Hepatocyte (in vitro differentiated cells): Measurements from ENCODE around the gene HOTAIR.
A peak's percentile ranks its signal among the peaks of the same experiment; 100 is the strongest.

Experiments
- EZH2 ChIP-seq: fragments of 200-600 bp; sonication (generic); IDR thresholded peaks from 2 replicates; pipeline ENCODE4 v1.6.1; 2016; ENCODE audit warnings: antibody characterized with exemption, mild to moderate bottlenecking, borderline replicate concordance
- EZH2phosphoT487 ChIP-seq: fragments of 200-600 bp; sonication (generic); IDR thresholded peaks from one replicate; pipeline ENCODE4 v1.6.1; 2018; ENCODE audit warnings: antibody characterized with exemption, mild to moderate bottlenecking, low read depth, moderate library complexity; ENCODE audit not compliant: unreplicated experiment, severe bottlenecking
- TF ChIP-seq, protein P1 (sequence below): fragments of 200-600 bp; sonication (generic); IDR thresholded peaks from 2 replicates; pipeline ENCODE4 v1.5.1; 2016; ENCODE audit warnings: antibody characterized with exemption, mild to moderate bottlenecking; ENCODE audit not compliant: poor library complexity

DNA sequence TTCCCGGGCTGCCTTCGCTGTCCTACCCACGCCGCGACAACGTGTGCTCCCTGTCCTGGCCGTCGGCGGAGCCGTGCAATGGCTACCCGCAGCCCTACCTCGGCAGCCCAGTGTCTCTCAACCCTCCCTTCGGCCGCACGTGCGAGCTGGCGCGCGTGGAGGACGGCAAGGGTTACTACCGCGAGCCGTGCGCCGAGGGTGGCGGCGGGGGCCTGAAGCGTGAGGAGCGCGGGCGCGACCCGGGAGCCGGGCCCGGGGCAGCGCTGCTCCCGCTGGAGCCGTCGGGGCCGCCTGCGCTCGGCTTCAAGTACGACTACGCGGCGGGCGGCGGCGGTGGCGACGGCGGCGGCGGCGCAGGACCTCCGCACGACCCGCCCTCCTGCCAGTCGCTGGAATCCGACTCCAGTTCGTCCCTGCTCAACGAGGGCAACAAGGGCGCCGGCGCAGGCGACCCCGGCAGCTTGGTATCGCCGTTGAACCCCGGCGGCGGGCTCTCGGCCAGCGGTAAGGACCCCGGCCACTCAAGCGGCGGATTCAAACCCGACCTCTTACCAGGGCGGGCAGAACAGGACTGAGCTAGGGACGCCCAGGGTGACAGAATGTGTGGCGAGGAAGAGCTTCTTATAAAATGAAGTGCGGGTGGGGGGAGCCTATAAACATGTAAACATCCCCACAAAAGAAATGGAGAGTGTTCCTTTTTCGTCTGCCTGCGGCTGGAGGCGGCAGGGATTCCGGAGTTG is 19.5 kb downstream of the HOTAIR start:
- TF ChIP-seq EZH2 (peak; percentile 99), EZH2phosphoT487 (peak; percentile 69)
- TF ChIP-seq, protein P1, sequence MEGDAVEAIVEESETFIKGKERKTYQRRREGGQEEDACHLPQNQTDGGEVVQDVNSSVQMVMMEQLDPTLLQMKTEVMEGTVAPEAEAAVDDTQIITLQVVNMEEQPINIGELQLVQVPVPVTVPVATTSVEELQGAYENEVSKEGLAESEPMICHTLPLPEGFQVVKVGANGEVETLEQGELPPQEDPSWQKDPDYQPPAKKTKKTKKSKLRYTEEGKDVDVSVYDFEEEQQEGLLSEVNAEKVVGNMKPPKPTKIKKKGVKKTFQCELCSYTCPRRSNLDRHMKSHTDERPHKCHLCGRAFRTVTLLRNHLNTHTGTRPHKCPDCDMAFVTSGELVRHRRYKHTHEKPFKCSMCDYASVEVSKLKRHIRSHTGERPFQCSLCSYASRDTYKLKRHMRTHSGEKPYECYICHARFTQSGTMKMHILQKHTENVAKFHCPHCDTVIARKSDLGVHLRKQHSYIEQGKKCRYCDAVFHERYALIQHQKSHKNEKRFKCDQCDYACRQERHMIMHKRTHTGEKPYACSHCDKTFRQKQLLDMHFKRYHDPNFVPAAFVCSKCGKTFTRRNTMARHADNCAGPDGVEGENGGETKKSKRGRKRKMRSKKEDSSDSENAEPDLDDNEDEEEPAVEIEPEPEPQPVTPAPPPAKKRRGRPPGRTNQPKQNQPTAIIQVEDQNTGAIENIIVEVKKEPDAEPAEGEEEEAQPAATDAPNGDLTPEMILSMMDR: no peak
